Stomach smooth muscle (tissue), 2 donors: ENCODE measurements around the gene RPS19BP1.

Experiments used
- H3K27ac ChIP-seq: one replicate; pipeline ENCODE4 v1.7.0; 2013; ENCODE audit warnings: mild to moderate bottlenecking, low read length, inconsistent platforms
- H3K27me3 ChIP-seq, 2 donors: one replicate each; pipeline ENCODE4 v1.7.0; 2013; ENCODE audit warnings: low read length in 2 of 2; ENCODE audit not compliant: insufficient read depth in 2 of 2, control insufficient read depth in 1 of 2
- H3K36me3 ChIP-seq, 2 donors: one replicate each; pipeline ENCODE4 v1.7.0; 2013; ENCODE audit warnings: low read length in 2 of 2; ENCODE audit not compliant: control insufficient read depth in 2 of 2, insufficient read depth in 2 of 2
- H3K4me1 ChIP-seq: one replicate; pipeline ENCODE4 v1.7.0; 2013; ENCODE audit warnings: low read length; ENCODE audit not compliant: control insufficient read depth, insufficient read depth
- H3K4me3 ChIP-seq, 2 donors: one replicate each; pipeline ENCODE4 v1.7.0; 2013; ENCODE audit warnings: low read length in 2 of 2
- H3K9ac ChIP-seq, 2 donors: one replicate each; pipeline ENCODE4 v1.7.0; 2013; ENCODE audit warnings: low read length in 2 of 2, mild to moderate bottlenecking in 1 of 2
- H3K9me3 ChIP-seq, 2 donors: one replicate each; pipeline ENCODE4 v1.7.0; 2013; ENCODE audit warnings: low read length in 2 of 2; ENCODE audit not compliant: control insufficient read depth in 2 of 2
- donor health status: healthy.
- donor health status: Pancreatic carcinoma.

The RPS19BP1 gene

GRCh38 chr22:39537975-39538374, 5.4 kb upstream of the RPS19BP1 start:
- no peaks in the 10 kb centered on the region for H3K9me3 ChIP-seq

GRCh38 chr22:39536711-39537110, 4.2 kb upstream of the RPS19BP1 start:
- H3K4me1 ChIP-seq = peaks cover 13% of the 10 kb centered on the region
- no peak overlapping the region for H3K9ac ChIP-seq
- no peaks in the 10 kb centered on the region for H3K27me3 ChIP-seq
- H3K27ac ChIP-seq = no peak overlapping the region
- no peaks in the 10 kb centered on the region for H3K36me3 ChIP-seq
- H3K9me3 ChIP-seq = no peaks in the 10 kb centered on the region
- H3K4me3 ChIP-seq = no peak overlapping the region

More at GRCh38 chr22:39537975-39538374, 5.4 kb upstream of the RPS19BP1 start:
- H3K4me1 ChIP-seq = peaks cover 8% of the 10 kb centered on the region
- H3K27ac ChIP-seq = no peak overlapping the region
- no peaks in the 10 kb centered on the region for H3K36me3 ChIP-seq
- H3K9ac ChIP-seq = no peak overlapping the region
- no peak overlapping the region for H3K4me3 ChIP-seq
- peaks cover under 1 to 2% of the 10 kb centered on the region in 2 donors for H3K27me3 ChIP-seq

- H3K27ac ChIP-seq = no peak overlapping the region
- H3K36me3 ChIP-seq = peaks cover 0 to 2% of the 10 kb centered on the region in 2 donors
- no peak overlapping the region for H3K4me3 ChIP-seq
- no peaks in the 10 kb centered on the region for H3K27me3 ChIP-seq
- peaks cover 20% of the 10 kb centered on the region for H3K4me1 ChIP-seq
- no peak overlapping the region for H3K9ac ChIP-seq
- no peaks in the 10 kb centered on the region for H3K9me3 ChIP-seq
These were observed 3.4 kb upstream of the RPS19BP1 start for GRCh38 chr22:39535831-39536449.

- H3K27me3 ChIP-seq = no peaks in the 10 kb centered on the region
- H3K9ac ChIP-seq = no peak overlapping the region
- H3K4me1 ChIP-seq = peaks cover 25% of the 10 kb centered on the region
- H3K9me3 ChIP-seq = no peaks in the 10 kb centered on the region
- H3K4me3 ChIP-seq = no peak overlapping the region
- peaks cover 0 to 3% of the 10 kb centered on the region in 2 donors for H3K36me3 ChIP-seq
- H3K27ac ChIP-seq = no peak overlapping the region
These were observed 2.8 kb upstream of the RPS19BP1 start for GRCh38 chr22:39535357-39535725.

- H3K27me3 ChIP-seq = no peaks in the 10 kb centered on the region
- H3K9me3 ChIP-seq = no peaks in the 10 kb centered on the region
- peak overlapping the region; percentile 43 to 54 for H3K4me3 ChIP-seq
- H3K36me3 ChIP-seq = peaks cover 0 to 7% of the 10 kb centered on the region in 2 donors
- no peak overlapping the region for H3K9ac ChIP-seq
- H3K4me1 ChIP-seq = peaks cover 31% of the 10 kb centered on the region
- no peak overlapping the region for H3K27ac ChIP-seq
These were observed 2.2 kb upstream of the RPS19BP1 start for GRCh38 chr22:39534591-39535356.

GRCh38 chr22:39534092-39534506, 1.6 kb upstream of the RPS19BP1 start:
- no peak overlapping the region for H3K4me3 ChIP-seq
- no peak overlapping the region for H3K9ac ChIP-seq
- H3K4me1 ChIP-seq = peaks cover 37% of the 10 kb centered on the region

GRCh38 chr22:39530692-39531331, 1.7 kb downstream of the RPS19BP1 start:
- H3K4me1 ChIP-seq = peaks cover 56% of the 10 kb centered on the region
- peaks cover 0 to 21% of the 10 kb centered on the region in 2 donors for H3K36me3 ChIP-seq
- H3K4me3 ChIP-seq = peak overlapping the region in 1 of 2 donors; percentile 47
- H3K9me3 ChIP-seq = no peaks in the 10 kb centered on the region
- no peaks in the 10 kb centered on the region for H3K27me3 ChIP-seq
- no peak overlapping the region for H3K27ac ChIP-seq
- no peak overlapping the region for H3K9ac ChIP-seq

More at GRCh38 chr22:39534092-39534506, 1.6 kb upstream of the RPS19BP1 start:
- H3K27me3 ChIP-seq = no peaks in the 10 kb centered on the region
- H3K9me3 ChIP-seq = no peaks in the 10 kb centered on the region
- H3K27ac ChIP-seq = no peak overlapping the region
- peaks cover 0 to 7% of the 10 kb centered on the region in 2 donors for H3K36me3 ChIP-seq

- Histone ChIP-seq H3K27me3 (no peaks in the 10 kb centered on the region), H3K9ac (no peak overlapping the region), H3K36me3 (peaks cover 0 to 24% of the 10 kb centered on the region in 2 donors), H3K9me3 (no peaks in the 10 kb centered on the region), H3K27ac (peak overlapping the region; percentile 24), H3K4me3 (no peak overlapping the region), H3K4me1 (peaks cover 61% of the 10 kb centered on the region)
These were observed 2.4 kb downstream of the RPS19BP1 start for GRCh38 chr22:39530116-39530515.

- H3K9me3 ChIP-seq = no peaks in the 10 kb centered on the region
- no peaks in the 10 kb centered on the region for H3K27me3 ChIP-seq
- H3K9ac ChIP-seq = peak overlapping the region; percentile 4 to 13
- peaks cover 2 to 28% of the 10 kb centered on the region in 2 donors for H3K36me3 ChIP-seq
- peaks cover 61% of the 10 kb centered on the region for H3K4me1 ChIP-seq
- peak overlapping the region; percentile 24 for H3K27ac ChIP-seq
- H3K4me3 ChIP-seq = peak overlapping the region in 1 of 2 donors; percentile 59
These were observed 3.1 kb downstream of the RPS19BP1 start for GRCh38 chr22:39529487-39529851.

- H3K4me3 ChIP-seq = peak overlapping the region; percentile 31 to 59
- H3K27ac ChIP-seq = peak overlapping the region; percentile 53
- H3K9me3 ChIP-seq = no peaks in the 10 kb centered on the region
- H3K36me3 ChIP-seq = peaks cover 7 to 32% of the 10 kb centered on the region in 2 donors
- peak overlapping the region; percentile 19 to 42 for H3K9ac ChIP-seq
- H3K27me3 ChIP-seq = no peaks in the 10 kb centered on the region
- peaks cover 64% of the 10 kb centered on the region for H3K4me1 ChIP-seq
These were observed 3.7 kb downstream of the RPS19BP1 start for GRCh38 chr22:39528681-39529486.
